SU-DHL-6 (cell line): ENCODE data around the gene TTN.

ENCODE experiments used
- H2AFZ ChIP-seq: fragments of 200-600 bp; sonication (generic); 2 replicates; pipeline ENCODE4 v1.6.1; 2014; ENCODE audit warnings: low read depth, mild to moderate bottlenecking, moderate library complexity, mixed read lengths, antibody characterized with exemption, low read length; ENCODE audit not compliant: severe bottlenecking
- H3F3A ChIP-seq: fragments of 200-600 bp; shearing (Covaris generic); 2 replicates; pipeline ENCODE4 v1.6.0; 2016; ENCODE audit warnings: antibody characterized with exemption, mild to moderate bottlenecking; ENCODE audit not compliant: insufficient read depth
- H3K27ac ChIP-seq: fragments of 200-600 bp; sonication (generic); 2 replicates; pipeline ENCODE4 v1.5.1; 2016; ENCODE audit warnings: low read depth, mild to moderate bottlenecking, low read length, moderate library complexity, mixed read lengths
- H3K27me3 ChIP-seq: fragments of 200-600 bp; sonication (generic), shearing (Covaris generic); 2 replicates; pipeline ENCODE4 v1.6.0; 2014; ENCODE audit warnings: mild to moderate bottlenecking, low read length
- H3K36me3 ChIP-seq: fragments of 200-600 bp; sonication (generic); 2 replicates; pipeline ENCODE4 v1.6.1; 2014; ENCODE audit warnings: mild to moderate bottlenecking, low read length, mixed read lengths
- H3K4me2 ChIP-seq: fragments of 300-600, 200-600 bp; shearing (Covaris generic), sonication (generic); 2 replicates; pipeline ENCODE4 v1.6.0; 2014; ENCODE audit warnings: low read length, low read depth, mild to moderate bottlenecking; ENCODE audit not compliant: poor library complexity, severe bottlenecking
- H3K4me3 ChIP-seq: fragments of 200-600 bp; sonication (generic); 2 replicates; pipeline ENCODE4 v1.5.1; 2014; ENCODE audit warnings: antibody characterized with exemption, low read length, mild to moderate bottlenecking, mixed read lengths; ENCODE audit not compliant: insufficient read depth, poor library complexity, severe bottlenecking
- H3K79me2 ChIP-seq: fragments of 200-600 bp; sonication (generic); 2 replicates; pipeline ENCODE4 v1.6.1; 2014; ENCODE audit warnings: mild to moderate bottlenecking, low read length, moderate library complexity; ENCODE audit not compliant: insufficient read depth
- H3K9ac ChIP-seq: fragments of 200-600 bp; sonication (generic); 2 replicates; pipeline ENCODE4 v1.7.0; 2014; ENCODE audit warnings: mild to moderate bottlenecking, low read length
- H3K9me2 ChIP-seq: fragments of 200-600 bp; sonication (generic); replicated peaks from 2 replicates; pipeline ENCODE4 v1.6.1; 2014; ENCODE audit warnings: low read length; ENCODE audit not compliant: insufficient read depth
- H3K9me3 ChIP-seq: fragments of 200-600 bp; sonication (generic); 2 replicates; pipeline ENCODE4 v1.6.1; 2014; ENCODE audit warnings: low read length, mixed read lengths; ENCODE audit not compliant: insufficient read depth
- H4K20me1 ChIP-seq: fragments of 200-600 bp; sonication (generic); 2 replicates; pipeline ENCODE4 v1.6.1; 2014; ENCODE audit warnings: low read depth, mild to moderate bottlenecking, antibody characterized with exemption, low read length, moderate library complexity, mixed read lengths
- EZH2phosphoT487 ChIP-seq: fragments of 200-600 bp; sonication (generic), shearing (Covaris generic); conservative IDR thresholded peaks from 2 replicates; pipeline ENCODE4 v1.6.1; 2018; ENCODE audit warnings: mild to moderate bottlenecking, antibody characterized with exemption, low read length, moderate library complexity, mixed read lengths
- TF ChIP-seq, protein P1 (sequence below): fragments of 200-600 bp; sonication (generic); IDR thresholded peaks from one replicate; pipeline ENCODE4 v1.5.1; 2017; ENCODE audit warnings: antibody characterized with exemption, mild to moderate bottlenecking, low read length, moderate library complexity; ENCODE audit not compliant: insufficient read depth, poor library complexity, severe bottlenecking

Gene TTN

DNA sequence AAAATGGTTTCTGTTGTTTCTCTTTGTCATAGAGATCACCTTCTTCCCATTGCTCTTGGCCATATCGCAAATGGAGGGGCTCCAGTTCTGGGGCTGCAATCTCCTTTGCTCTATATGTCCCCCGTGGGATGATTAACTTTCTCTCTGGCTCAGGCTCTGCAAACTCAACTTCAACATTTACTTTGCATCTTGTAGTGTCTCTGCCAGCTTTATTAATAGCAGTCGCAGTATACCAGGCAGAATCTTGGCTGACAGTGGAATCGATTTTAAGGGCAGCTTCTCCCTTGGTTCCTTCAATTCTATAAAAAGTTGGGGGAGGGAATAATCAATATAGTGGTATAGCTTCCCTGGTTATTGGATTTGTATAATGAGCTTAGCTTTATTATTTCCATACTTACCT lies 30.5 kb downstream of the TTN start:
- TF ChIP-seq EZH2phosphoT487, result no peak
- TF ChIP-seq, protein P1, sequence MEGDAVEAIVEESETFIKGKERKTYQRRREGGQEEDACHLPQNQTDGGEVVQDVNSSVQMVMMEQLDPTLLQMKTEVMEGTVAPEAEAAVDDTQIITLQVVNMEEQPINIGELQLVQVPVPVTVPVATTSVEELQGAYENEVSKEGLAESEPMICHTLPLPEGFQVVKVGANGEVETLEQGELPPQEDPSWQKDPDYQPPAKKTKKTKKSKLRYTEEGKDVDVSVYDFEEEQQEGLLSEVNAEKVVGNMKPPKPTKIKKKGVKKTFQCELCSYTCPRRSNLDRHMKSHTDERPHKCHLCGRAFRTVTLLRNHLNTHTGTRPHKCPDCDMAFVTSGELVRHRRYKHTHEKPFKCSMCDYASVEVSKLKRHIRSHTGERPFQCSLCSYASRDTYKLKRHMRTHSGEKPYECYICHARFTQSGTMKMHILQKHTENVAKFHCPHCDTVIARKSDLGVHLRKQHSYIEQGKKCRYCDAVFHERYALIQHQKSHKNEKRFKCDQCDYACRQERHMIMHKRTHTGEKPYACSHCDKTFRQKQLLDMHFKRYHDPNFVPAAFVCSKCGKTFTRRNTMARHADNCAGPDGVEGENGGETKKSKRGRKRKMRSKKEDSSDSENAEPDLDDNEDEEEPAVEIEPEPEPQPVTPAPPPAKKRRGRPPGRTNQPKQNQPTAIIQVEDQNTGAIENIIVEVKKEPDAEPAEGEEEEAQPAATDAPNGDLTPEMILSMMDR, result no peak
- Histone ChIP-seq H3K27ac (no peak overlapping the region), H3K27me3 (no peaks in the 10 kb centered on the region), H4K20me1 (no peaks in the 10 kb centered on the region), H2AFZ (no peak overlapping the region), H3K9ac (no peak overlapping the region), H3F3A (no peaks in the 10 kb centered on the region), H3K9me2 (no peaks in the 10 kb centered on the region), H3K4me3 (no peak overlapping the region), H3K36me3 (no peaks in the 10 kb centered on the region), H3K79me2 (no peaks in the 10 kb centered on the region), H3K4me2 (no peak overlapping the region), H3K9me3 (no peaks in the 10 kb centered on the region)

DNA sequence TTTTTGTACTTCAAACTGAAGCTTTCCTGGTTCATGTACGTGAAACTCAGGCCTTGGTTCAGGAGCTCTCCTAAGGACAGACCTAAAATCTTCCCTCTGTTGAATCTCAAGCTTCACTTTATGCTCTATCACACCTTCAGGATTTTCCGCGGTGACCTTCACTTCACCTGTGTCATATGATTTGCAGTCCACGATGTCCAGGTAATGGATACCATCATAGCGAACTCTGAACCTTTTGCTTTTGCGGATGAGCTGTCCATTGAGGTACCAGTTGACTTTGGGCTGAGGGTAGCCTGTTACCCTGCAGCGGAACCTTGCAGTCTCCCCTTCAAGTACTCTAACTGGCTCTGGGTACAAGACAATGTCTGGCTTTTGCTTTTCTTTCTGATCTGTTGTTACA lies 31.2 kb downstream of the TTN start:
- no peak overlapping the region for H2AFZ ChIP-seq
- no peaks in the 10 kb centered on the region for H4K20me1 ChIP-seq
- H3K27ac ChIP-seq, result no peak overlapping the region
- no peaks in the 10 kb centered on the region for H3F3A ChIP-seq
- H3K9ac ChIP-seq, result no peak overlapping the region
- H3K4me2 ChIP-seq, result no peak overlapping the region
- no peaks in the 10 kb centered on the region for H3K36me3 ChIP-seq
- H3K27me3 ChIP-seq, result no peaks in the 10 kb centered on the region
- no peaks in the 10 kb centered on the region for H3K79me2 ChIP-seq
- no peak overlapping the region for H3K4me3 ChIP-seq
- TF ChIP-seq EZH2phosphoT487, result no peak
- TF ChIP-seq, protein P1, result no peak
- H3K9me3 ChIP-seq, result no peaks in the 10 kb centered on the region
- no peaks in the 10 kb centered on the region for H3K9me2 ChIP-seq

DNA sequence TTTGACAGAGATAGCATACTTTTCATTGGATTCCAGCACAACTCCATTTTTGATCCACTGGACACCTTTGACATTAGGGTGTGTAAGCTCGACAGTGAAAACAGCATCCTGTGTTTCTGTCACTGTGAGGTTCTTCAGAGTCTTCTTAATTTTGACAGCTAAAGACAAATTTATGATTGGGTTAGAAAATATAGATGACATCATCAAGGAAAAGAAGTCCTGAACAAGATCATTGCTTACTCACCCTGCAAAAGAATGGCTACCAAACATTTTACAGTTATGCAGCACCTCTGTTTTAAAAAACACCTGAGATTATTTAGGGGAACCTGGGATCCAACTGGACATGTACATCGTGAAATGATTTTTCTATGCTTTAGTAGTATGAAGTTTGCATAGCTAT lies 36.7 kb downstream of the TTN start:
- H2AFZ ChIP-seq, result no peak overlapping the region
- no peaks in the 10 kb centered on the region for H3F3A ChIP-seq
- H3K9ac ChIP-seq, result no peak overlapping the region
- H3K79me2 ChIP-seq, result no peaks in the 10 kb centered on the region
- no peak overlapping the region for H3K4me3 ChIP-seq
- TF ChIP-seq, protein P1, result no peak
- no peak for TF ChIP-seq EZH2phosphoT487
- no peaks in the 10 kb centered on the region for H3K9me3 ChIP-seq
- no peak overlapping the region for H3K4me2 ChIP-seq
- no peak overlapping the region for H3K27ac ChIP-seq
- no peaks in the 10 kb centered on the region for H3K27me3 ChIP-seq
- no peaks in the 10 kb centered on the region for H4K20me1 ChIP-seq
- no peaks in the 10 kb centered on the region for H3K36me3 ChIP-seq
- H3K9me2 ChIP-seq, result no peaks in the 10 kb centered on the region
